HepG2 (cell line): ENCODE measurements around the gene SULT2B1. TPM values are rescaled to one million over a fixed set of nuclear protein-coding genes. Genes with fewer than 3 reads are reported as not detected.
A peak's percentile ranks its signal among the peaks of the same experiment; 100 is the strongest.

ENCODE experiments used
- ARNT ChIP-seq: fragments of 450-650 bp; IDR thresholded peaks from 2 replicates; pipeline ENCODE4 v1.6.1; 2017
- PHF8 ChIP-seq: sonication (generic); formaldehyde crosslinking; IDR thresholded peaks from 2 replicates; pipeline ENCODE4 v1.5.0; 2020; ENCODE audit warnings: missing genetic modification reagents
- POLR2AphosphoS5 ChIP-seq: IDR thresholded peaks from 2 replicates; pipeline ENCODE4 v1.6.1; 2012; ENCODE audit warnings: low read depth, low read length
- RAD51 ChIP-seq: fragments of 450-650 bp; IDR thresholded peaks from 2 replicates; pipeline ENCODE4 v1.6.1; 2016; ENCODE audit warnings: borderline replicate concordance
- SMARCC2 ChIP-seq: fragments of 450-650 bp; IDR thresholded peaks from 2 replicates; pipeline ENCODE4 v1.6.1; 2017; ENCODE audit warnings: antibody characterized with exemption, mild to moderate bottlenecking
- TBP ChIP-seq: sonication (generic); formaldehyde crosslinking; IDR thresholded peaks from 2 replicates; pipeline ENCODE4 v1.5.0; 2020; ENCODE audit warnings: missing genetic modification reagents
- THAP9 ChIP-seq: sonication (generic); formaldehyde crosslinking; IDR thresholded peaks from 2 replicates; pipeline ENCODE4; 2020; ENCODE audit warnings: missing genetic modification reagents, mild to moderate bottlenecking, borderline replicate concordance
- ZBTB38 ChIP-seq: sonication (generic); formaldehyde crosslinking; IDR thresholded peaks from 2 replicates; pipeline ENCODE4 v1.5.1; 2020; ENCODE audit warnings: mild to moderate bottlenecking, missing genetic modification reagents
- ZBTB43 ChIP-seq: sonication (generic); formaldehyde crosslinking; conservative IDR thresholded peaks from 2 replicates; pipeline ENCODE4 v1.4.0; 2020; ENCODE audit warnings: missing genetic modification reagents
- ZNF431 ChIP-seq: sonication (generic); formaldehyde crosslinking; IDR thresholded peaks from 2 replicates; pipeline ENCODE4 v1.9.0; 2022; ENCODE audit warnings: missing genetic modification reagents, low read depth, mild to moderate bottlenecking, borderline replicate concordance
- ZNF446 ChIP-seq: sonication (generic); formaldehyde crosslinking; IDR thresholded peaks from 2 replicates; pipeline ENCODE4 v1.5.0; 2020; ENCODE audit warnings: mild to moderate bottlenecking, missing genetic modification reagents
- ZNF672 ChIP-seq: sonication (generic); formaldehyde crosslinking; IDR thresholded peaks from 2 replicates; pipeline ENCODE4 v1.8.1; 2022; ENCODE audit warnings: missing genetic modification reagents
- ZNF747 ChIP-seq: sonication (generic); formaldehyde crosslinking; IDR thresholded peaks from 2 replicates; pipeline ENCODE4 v1.8.1; 2023; ENCODE audit warnings: missing genetic modification reagents, mild to moderate bottlenecking, borderline replicate concordance
- ZNF816 ChIP-seq: sonication (generic); formaldehyde crosslinking; IDR thresholded peaks from 2 replicates; pipeline ENCODE4 v1.8.0; 2022; ENCODE audit warnings: missing genetic modification reagents, mild to moderate bottlenecking, borderline replicate concordance
- ZNF850 ChIP-seq: sonication (generic); formaldehyde crosslinking; conservative IDR thresholded peaks from 2 replicates; pipeline ENCODE4 v1.9.0; 2021; ENCODE audit warnings: mild to moderate bottlenecking, missing genetic modification reagents
- polyA plus RNA-seq, 8 experiments: library from polyadenylated mRNA; depleted of rRNA in 3 of 8; stranded (reverse) in 7 of 8; unstranded in 1 of 8; fragments of >200 nt; fragmentation: Illumina TruSeq in 4 of 8; extraction: Trizol in 4 of 8; gene quantifications; 2 replicates each; pipeline versions ENCODE4 v1.2.1 to v1.2.3, GENCODE V29; 2011 to 2016; ENCODE audit warnings: low read depth in 4 of 8, missing spikeins in 1 of 8, mixed read lengths in 1 of 8; ENCODE audit not compliant: insufficient read depth in 1 of 8
- total RNA-seq, 5 experiments: library from RNA; depleted of rRNA; stranded (reverse); fragments of >200 nt; fragmentation: Illumina TruSeq; extraction: Trizol; gene quantifications; 2 replicates each; pipeline ENCODE4 v1.2.3, GENCODE V29; 2016; ENCODE audit warnings: low read depth in 1 of 5
- TF ChIP-seq, protein P1 (sequence below): sonication (generic); formaldehyde crosslinking; IDR thresholded peaks from 2 replicates; pipeline ENCODE4 v1.4.0; 2020; ENCODE audit warnings: missing genetic modification reagents
- TF ChIP-seq, protein P2 (sequence below): sonication (generic); formaldehyde crosslinking; IDR thresholded peaks from 2 replicates; pipeline ENCODE4 v1.9.0; 2021; ENCODE audit warnings: mild to moderate bottlenecking, missing genetic modification reagents

Gene SULT2B1
- total and polyA plus RNA-seq, 2 of the 13 experiments (the other 11 are each of a cell fraction or from before 2014, with no cell fraction given) = 0.13 TPM; not detected in 1

DNA sequence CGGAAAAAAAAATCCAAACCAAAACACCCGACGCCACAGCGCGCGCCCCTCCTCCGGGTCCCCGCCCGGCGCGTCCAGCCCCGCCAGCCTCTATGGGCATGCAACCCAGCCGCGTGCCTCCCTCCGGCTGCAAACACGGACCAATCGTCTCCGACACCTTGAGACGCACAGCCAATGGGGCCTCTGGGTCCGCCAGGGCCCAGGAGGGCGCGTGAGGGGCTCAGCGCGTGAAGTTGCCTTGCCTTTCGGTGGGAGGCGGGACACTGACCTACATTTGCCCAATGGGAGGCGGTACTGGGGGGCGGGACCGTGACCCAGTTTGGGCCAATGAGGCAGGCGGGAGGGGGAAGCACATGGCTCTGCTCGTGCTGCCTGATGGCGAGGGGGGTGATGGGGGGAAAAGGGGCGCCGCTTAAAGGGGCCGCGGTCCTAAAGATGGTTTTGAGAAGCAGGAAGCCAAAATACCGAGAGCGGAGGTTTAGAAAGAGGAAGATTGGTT is 85.5 kb downstream of the SULT2B1 start (continued):
- TF ChIP-seq ZNF747 (CRISPR knock-in tag) (no peak), ZBTB38 (CRISPR knock-in tag) (0 out of 2 replicates have a peak, but pooled peaks have one; percentile 32), THAP9 (CRISPR knock-in tag) (peak; percentile 90; the same call in 1 of the 2 replicates), ZNF850 (CRISPR knock-in tag) (0 out of 2 replicates have a peak, but pooled peaks have one; percentile 51), TBP (CRISPR knock-in tag) (no peak), ZNF446 (CRISPR knock-in tag) (no peak; the same call in 1 of the 2 replicates), ZNF816 (CRISPR knock-in tag) (0 out of 2 replicates have a peak, but pooled peaks have one; percentile 81), ZBTB43 (CRISPR knock-in tag) (peak; percentile 78; the same call in 1 of the 2 replicates), ZNF431 (CRISPR knock-in tag) (peak; percentile 84), ZNF672 (peak; percentile 31; the same call in 1 of the 2 replicates), PHF8 (CRISPR knock-in tag) (no peak), RAD51 (peak; percentile 45; the same call in 1 of the 2 replicates), ARNT (no peak), POLR2AphosphoS5 (no peak; the same call in 1 of the 2 replicates), SMARCC2 (no peak)
- TF ChIP-seq, protein P1, sequence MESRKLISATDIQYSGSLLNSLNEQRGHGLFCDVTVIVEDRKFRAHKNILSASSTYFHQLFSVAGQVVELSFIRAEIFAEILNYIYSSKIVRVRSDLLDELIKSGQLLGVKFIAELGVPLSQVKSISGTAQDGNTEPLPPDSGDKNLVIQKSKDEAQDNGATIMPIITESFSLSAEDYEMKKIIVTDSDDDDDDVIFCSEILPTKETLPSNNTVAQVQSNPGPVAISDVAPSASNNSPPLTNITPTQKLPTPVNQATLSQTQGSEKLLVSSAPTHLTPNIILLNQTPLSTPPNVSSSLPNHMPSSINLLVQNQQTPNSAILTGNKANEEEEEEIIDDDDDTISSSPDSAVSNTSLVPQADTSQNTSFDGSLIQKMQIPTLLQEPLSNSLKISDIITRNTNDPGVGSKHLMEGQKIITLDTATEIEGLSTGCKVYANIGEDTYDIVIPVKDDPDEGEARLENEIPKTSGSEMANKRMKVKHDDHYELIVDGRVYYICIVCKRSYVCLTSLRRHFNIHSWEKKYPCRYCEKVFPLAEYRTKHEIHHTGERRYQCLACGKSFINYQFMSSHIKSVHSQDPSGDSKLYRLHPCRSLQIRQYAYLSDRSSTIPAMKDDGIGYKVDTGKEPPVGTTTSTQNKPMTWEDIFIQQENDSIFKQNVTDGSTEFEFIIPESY (CRISPR knock-in tag) = no peak
- TF ChIP-seq, protein P2, sequence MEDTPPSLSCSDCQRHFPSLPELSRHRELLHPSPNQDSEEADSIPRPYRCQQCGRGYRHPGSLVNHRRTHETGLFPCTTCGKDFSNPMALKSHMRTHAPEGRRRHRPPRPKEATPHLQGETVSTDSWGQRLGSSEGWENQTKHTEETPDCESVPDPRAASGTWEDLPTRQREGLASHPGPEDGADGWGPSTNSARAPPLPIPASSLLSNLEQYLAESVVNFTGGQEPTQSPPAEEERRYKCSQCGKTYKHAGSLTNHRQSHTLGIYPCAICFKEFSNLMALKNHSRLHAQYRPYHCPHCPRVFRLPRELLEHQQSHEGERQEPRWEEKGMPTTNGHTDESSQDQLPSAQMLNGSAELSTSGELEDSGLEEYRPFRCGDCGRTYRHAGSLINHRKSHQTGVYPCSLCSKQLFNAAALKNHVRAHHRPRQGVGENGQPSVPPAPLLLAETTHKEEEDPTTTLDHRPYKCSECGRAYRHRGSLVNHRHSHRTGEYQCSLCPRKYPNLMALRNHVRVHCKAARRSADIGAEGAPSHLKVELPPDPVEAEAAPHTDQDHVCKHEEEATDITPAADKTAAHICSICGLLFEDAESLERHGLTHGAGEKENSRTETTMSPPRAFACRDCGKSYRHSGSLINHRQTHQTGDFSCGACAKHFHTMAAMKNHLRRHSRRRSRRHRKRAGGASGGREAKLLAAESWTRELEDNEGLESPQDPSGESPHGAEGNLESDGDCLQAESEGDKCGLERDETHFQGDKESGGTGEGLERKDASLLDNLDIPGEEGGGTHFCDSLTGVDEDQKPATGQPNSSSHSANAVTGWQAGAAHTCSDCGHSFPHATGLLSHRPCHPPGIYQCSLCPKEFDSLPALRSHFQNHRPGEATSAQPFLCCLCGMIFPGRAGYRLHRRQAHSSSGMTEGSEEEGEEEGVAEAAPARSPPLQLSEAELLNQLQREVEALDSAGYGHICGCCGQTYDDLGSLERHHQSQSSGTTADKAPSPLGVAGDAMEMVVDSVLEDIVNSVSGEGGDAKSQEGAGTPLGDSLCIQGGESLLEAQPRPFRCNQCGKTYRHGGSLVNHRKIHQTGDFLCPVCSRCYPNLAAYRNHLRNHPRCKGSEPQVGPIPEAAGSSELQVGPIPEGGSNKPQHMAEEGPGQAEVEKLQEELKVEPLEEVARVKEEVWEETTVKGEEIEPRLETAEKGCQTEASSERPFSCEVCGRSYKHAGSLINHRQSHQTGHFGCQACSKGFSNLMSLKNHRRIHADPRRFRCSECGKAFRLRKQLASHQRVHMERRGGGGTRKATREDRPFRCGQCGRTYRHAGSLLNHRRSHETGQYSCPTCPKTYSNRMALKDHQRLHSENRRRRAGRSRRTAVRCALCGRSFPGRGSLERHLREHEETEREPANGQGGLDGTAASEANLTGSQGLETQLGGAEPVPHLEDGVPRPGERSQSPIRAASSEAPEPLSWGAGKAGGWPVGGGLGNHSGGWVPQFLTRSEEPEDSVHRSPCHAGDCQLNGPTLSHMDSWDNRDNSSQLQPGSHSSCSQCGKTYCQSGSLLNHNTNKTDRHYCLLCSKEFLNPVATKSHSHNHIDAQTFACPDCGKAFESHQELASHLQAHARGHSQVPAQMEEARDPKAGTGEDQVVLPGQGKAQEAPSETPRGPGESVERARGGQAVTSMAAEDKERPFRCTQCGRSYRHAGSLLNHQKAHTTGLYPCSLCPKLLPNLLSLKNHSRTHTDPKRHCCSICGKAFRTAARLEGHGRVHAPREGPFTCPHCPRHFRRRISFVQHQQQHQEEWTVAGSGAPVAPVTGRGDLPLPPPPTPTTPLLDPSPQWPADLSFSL (CRISPR knock-in tag) = no peak
